Measurements from ENCODE around the gene FIP1L1. TPM values are rescaled to one million over a fixed set of nuclear protein-coding genes. Genes with fewer than 3 reads are reported as not detected.

Gene FIP1L1, protein sequence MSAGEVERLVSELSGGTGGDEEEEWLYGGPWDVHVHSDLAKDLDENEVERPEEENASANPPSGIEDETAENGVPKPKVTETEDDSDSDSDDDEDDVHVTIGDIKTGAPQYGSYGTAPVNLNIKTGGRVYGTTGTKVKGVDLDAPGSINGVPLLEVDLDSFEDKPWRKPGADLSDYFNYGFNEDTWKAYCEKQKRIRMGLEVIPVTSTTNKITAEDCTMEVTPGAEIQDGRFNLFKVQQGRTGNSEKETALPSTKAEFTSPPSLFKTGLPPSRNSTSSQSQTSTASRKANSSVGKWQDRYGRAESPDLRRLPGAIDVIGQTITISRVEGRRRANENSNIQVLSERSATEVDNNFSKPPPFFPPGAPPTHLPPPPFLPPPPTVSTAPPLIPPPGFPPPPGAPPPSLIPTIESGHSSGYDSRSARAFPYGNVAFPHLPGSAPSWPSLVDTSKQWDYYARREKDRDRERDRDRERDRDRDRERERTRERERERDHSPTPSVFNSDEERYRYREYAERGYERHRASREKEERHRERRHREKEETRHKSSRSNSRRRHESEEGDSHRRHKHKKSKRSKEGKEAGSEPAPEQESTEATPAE
- 48.9 and 50.0 TPM in 2 replicates for total RNA-seq

DNA sequence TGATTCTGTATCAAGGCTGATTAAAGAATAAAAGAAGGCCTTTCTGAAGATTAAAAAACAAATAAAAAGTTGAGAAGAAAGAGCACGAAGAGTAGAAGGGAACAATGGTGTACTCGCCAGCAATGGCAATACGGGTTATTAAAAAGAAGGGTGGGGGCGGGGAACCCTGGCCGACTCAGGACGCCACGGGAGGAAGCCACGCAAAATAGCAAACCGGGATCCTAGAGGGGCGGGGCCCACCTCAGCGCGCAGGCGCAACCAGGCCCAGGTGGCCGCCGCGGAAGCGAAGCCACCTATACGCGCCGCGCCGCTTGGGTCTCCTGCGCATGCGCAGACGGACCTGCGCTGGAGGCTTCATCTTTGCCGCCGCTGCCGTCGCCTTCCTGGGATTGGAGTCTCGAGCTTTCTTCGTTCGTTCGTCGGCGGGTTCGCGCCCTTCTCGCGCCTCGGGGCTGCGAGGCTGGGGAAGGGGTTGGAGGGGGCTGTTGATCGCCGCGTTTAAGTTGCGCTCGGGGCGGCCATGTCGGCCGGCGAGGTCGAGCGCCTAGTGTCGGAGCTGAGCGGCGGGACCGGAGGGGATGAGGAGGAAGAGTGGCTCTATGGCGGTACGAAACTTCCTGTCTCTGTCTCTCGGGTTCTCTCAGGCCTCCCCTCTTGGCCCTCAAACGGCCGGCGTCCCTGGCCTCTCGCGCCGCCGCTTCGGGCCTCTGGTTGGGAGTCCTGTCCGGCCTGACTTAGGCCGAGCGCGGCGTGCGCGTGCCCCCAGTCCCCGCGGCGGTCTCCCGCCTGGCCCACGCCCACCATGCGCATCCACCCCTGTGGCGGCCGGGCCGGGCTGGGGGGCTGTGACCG is at the start of gene FIP1L1:
TSS of gene FIP1L1 (plus strand) at position 323 of the 852 bp plus-strand sequence. CDS start at position 521, 198 bp downstream.

DNA sequence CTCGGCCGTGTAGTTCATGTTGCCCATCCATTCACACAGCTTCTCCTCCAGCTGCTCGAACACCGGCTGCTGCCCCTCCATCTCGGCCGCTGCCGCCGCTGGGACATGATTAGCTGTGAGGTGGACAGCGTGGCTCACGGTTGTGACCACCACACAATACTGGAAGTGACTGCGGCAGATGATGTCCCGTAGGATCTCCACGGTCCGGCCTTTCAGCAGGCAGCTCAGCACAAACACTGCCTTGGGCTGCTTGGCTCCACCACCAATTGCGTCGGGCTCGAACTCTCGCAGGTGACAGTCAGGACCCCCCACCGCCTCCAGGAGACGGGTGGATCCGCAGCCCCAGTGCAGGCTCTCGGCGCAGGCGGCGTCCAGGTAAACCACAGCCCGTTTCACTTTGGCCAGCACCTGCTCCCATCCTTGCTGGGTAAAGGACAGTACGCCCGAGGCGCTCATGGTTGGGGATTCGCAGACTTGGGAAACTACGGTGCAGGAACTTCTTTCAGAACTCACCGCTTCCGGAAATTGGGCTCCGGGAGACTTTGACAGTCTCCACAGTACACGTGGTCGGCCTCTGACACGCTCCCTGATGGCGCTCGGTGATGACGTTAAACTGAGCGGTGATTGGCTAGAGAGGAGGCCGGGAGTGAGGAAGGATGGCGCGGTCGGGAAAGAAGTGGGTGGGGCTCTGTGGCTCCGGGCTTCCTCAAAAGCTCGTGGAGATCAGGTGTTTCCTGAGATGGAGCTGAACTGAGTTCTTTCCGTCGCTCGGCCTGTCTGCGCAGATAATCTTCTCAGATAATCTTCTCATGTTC is 11.7 kb upstream of the FIP1L1 start, which contains the start of gene SCFD2:
TSS of gene SCFD2 (minus strand) at position 576 of the 815 bp plus-strand sequence.

Other genes starting within 250 kb of the FIP1L1 start
- 19.5 and 21.5 TPM in 2 replicates for gene SCFD2, start 11.6 kb upstream of the FIP1L1 start, total RNA-seq
- gene LNX1, start 213.8 kb downstream of the FIP1L1 start, total RNA-seq, result 1.0 and 1.8 TPM in 2 replicates